NCI-H1417 (cell line): ENCODE measurements around the gene NUBPL.
"Not testable (repeated sequence)": the region's sequence is repeated elsewhere in the genome, so short reads cannot be mapped to it uniquely, and the experiment has no call there.

Experiments used
- DNase-seq, 3 experiments: peaks; one replicate each; lab custom pipeline; 2025; lab: John Stamatoyannopoulos, UW

The NUBPL gene

DNA sequence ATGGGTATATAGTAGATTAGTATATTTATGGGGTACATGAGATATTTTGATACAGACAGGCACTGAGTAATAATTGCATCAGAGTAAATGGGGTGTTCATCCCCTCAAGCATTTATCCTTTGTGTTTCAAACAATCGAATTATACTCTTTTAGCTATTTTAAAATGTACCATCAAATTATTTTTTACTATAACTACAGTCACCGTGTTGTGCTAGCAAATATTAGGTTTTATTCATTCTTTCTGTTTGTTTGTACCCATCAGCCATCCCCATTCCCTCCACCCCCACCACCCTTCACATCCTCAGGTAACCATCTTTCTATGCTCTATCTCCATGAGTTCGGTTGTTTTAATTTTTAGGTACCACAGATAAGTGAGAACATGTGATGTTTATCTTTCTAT, 115.8 kb downstream of the NUBPL start:
- no peak for DNase-seq

DNA sequence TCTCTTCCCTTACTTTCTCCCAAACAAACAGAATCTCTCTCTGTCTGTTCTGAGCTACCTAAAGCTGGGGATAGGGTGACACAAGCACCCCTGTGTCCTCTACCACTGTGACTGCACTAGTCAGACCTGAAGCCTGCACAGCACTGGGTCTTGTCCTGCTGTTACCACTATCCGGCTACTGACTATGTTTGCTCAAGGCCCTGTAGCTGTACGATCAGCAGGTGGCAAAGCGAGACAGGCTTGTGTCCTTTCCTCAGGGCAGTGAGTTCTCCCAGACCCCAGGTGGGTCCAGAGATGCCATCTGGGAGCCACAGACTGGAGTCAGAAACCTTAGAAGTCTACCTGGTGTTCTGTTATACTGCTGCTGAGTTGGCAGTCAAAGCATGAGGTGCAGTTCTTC, 116.4 kb downstream of the NUBPL start:
- DNase-seq, result peak in 2 of 3 experiments; percentile 5 to 24

DNA sequence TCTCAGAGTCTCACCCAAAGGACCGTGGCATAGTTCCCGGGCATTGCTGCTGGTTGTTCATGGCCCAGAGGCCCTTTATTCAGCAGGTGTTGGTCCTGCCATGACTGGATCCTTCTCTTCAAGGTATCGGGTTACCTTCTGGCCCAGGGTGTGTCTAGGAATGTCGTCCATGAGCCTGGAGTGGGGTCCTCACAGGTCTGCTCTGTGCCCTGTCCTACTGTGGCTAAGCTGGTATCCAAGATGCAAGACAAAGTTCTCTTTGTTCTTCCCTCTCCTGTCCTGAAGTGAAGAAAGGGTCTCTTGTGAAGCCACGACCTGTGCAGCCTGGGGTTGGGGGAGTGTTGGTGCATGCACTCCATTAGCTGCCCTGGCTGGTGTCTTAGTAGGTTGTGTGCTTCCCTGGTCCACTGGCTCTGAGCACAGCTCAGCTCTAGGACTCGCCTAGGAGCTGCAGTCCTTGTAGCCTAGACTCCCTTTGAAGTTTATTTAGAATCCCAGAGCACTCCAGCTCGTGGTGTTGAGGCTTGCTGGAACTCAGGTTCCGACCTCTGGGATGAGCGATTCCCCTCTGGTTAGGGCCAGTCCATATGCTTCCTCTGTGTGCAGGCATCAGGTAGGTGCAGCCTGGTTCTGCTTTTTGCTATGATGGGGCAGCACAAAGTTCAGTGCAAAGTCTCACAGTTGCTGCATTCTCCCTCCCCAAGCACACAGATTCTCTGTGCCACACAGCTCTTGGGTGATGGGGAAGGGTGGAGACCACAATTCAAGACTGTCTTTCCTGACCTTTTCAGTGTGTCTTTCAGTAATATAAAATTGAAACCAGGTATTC, 117.4 kb downstream of the NUBPL start:
- DNase-seq, result no peak

DNA sequence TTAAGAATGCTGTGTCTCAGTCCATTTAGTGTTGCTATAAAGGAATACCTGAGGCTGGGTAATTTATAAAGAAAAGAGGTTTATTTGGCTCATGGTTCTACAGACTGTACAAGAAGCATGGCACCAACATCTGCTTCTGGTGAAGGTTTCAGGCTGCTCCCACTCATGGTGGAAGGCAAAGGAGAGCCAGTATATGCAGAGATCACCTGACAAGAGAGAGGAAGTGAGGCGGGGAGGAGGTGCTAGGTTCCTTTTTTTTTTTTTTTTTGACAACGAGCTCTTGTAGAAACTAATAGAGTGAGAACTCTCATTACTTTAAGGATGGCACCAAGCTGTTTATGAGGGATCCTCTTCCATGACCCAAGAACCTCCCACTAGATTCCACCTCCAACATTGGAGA, 121.6 kb downstream of the NUBPL start:
- DNase-seq, result no peak

DNA sequence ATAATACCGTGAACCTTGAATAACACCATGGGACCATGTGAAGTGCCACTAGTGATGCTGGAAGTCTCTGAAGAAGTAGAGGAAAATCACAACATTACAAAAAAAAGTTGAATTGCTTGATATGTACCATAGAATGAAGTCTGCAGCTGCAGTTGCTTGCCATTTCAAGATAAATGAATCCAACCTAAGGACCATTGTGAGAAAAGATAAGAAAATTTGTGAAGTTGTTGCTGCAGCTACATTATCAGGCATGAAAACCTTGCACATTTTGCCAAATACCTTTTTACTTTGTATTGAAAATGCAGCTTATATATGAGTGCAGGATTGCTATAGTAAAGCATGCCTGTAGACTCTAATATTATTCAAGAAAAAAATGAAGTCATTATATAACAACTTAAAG, 126.5 kb downstream of the NUBPL start:
- no peak for DNase-seq

DNA sequence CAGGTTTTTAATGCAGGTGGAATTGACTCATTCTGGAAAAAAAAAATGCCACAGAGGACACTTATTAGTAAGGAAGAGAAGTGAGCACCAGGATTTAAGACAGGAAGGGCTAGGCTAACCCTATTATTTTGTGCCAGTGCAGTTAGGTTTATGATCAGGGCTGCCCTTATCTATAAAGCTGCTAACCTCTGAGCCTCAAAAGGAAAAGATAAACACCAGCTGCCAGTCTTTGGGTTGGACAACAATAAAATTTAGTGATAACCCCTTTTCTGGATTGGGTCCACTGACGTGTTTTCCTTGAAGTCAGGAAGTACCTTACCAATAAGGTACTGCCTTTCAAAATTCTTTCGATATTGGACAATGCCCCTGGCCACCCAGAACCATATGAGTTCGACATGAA, 128.9 kb downstream of the NUBPL start:
- DNase-seq, result no peak

DNA sequence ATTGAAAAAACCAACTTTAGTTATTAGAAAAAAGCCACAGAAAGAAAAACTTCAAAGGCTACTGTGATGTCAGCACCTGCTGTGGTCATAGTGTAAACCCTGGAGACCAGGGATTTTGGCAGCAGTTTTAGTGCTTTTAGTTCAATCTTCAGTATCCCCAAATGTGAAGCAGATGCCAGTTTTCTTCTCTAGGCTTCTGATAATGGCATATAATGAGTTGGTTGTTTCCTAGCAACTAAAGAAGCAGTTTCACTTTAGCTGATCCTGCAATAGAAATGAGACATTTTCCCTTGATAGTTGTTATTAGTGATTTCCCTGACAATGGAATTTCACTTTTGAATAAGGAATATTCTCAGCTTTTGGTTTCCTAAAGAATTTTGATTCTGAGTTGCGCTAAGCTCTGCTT, 131.2 kb downstream of the NUBPL start:
- DNase-seq, result peak in 2 of 3 experiments; percentile 37 to 68

DNA sequence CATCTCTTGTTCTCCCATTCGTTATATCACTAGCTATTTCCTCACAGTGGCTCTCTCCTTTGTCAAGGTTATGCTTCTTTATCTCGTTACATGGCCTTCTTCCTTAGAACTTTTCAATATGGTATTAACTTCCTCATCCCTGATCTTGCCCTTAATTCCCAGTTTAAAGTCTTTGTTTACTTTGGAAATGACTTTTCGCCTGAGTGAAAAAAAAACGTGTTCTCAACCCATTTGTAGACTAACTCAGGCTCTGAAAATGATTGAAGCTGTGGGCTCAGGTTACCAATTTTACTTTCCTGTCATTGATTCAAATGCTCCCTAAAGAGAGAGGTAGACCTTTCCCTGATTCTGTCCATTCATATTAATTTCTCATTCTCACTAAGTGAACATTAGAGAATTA, 135.2 kb downstream of the NUBPL start:
- DNase-seq, result no peak

DNA sequence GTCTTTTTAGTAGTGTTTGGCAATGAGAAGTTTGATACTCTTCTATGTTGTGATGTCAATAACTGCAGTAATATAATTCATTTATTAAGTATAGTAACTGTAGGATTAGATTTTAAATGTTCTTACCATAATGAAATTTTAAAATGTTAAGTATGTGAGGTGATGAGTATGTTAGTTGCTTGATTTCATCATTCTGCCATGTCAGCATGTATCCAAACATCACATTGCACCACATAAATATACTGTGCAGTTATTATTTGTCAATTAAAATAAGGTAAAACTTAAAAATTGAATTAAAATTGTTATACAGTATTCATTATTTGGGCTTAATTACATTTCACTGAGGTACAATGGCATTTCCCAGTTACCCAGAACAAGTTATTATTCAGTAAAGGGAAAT, 138.6 kb downstream of the NUBPL start:
- no peak for DNase-seq

DNA sequence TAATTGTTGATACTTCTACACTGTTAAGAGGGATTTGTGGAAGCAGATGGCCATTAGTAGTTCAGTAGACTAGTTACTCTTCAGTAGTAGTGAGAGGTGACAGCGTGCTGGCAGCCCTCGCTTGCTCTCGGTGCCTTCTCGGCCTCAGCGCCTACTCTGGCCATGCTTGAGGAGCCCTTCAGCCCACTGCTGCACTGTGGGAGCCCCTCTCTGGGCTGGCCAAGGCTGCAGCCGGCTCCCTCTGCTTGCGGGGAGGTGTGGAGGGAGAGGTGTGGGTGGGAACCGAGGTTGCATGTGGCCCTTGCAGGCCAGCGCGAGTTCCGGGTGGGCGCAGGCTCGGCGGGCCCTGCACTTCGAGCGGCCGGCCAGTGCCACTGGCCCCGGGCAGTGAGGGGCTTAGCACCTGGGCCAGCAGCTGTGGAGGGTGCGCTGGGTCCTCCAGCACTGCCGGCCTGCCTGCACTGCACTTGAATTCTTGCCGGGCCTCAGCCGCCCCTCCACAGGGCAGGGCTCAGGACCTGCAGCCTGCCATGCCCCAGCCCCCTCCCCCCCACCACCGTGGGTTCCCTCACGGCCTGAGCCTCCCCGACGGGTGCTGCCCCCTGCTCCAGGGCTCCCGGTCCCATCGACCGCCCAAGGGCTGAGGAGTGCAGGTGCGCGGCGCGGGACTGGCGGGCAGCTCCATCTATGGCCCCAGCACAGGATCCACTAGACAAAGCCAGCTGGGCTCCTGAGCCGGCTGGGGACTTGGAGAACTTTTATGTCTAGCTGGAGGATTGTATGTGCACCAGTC, 139.3 kb downstream of the NUBPL start:
- no peak for DNase-seq

DNA sequence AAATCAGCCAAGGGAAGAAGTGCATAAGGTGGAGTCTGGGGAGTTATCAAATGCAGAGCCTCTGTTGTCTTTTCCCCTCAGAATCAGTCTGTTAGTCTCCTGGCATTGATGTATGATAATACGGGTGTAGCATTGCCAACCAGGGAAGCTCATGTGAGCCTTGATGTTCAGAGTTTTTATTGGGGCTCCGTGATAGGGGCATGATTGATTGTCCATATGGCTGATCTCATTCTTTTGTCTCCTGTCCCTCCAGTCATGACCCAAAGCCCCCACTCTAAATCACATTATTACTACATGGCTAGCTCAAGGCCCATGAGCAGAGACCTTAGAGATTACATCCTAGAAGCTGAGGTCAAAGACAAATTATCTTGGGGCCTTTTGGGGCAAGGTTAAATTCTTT, 140.9 kb downstream of the NUBPL start:
- DNase-seq, result no peak

DNA sequence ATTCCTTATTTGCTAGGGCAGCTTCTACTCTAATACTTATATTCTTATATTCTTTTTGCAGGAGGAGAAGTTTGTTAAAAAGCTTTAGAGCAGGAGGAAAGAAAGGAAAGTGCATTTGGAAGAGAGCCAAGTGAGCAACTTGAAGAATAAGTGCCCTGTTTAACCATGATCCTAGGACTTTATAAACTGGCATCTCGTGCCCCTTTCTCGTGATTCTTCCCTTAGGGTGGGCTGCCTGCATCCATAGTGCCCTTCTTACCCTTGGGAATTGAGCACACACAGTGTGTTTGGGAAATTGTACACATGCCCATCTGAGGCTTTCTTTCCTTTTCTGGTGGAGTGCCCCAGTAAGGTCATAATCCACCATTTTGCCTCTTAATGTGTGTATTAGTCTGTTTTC, 141.9 kb downstream of the NUBPL start:
- no peak for DNase-seq

DNA sequence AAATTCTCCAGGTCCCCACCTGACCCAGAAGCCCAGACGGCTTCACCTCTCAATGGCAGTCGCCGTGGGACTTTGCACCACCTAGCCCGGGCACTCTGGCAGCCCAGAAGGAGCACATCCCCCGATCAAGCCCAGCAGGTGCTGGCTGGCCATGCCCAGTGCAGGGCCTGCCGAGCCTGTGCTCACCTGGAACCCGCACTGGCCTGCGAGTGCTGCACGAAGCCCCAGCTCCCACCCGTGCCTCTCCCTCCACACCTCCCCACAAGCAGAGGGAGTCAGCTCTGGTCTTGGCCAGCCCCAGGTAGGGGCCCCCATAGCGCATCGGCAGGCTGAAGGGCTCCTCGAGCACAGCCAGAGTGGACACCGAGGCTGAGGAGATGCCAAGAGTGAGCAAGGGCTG, 144.5 kb downstream of the NUBPL start:
- no peak for DNase-seq

DNA sequence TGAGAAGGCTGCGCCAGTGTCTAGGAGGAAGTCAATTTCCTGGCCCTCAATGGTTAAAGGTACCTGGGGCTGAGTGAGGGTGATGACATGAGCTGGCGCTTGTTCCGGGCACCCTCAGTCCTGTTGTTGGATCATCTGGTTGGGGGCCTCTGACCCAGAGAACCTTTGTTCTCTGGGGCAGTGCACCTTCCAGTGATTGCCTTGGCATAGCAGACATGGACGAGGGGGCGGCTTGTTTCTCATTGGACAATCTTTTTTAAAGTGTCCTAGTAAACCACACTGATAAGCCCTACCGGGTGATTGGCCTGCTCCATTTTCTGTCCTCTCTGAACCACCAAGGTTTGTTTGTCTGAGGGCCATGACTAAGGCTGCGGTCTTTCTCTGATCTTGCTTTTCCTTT, 147.5 kb downstream of the NUBPL start:
- not testable (repeated sequence) for DNase-seq

DNA sequence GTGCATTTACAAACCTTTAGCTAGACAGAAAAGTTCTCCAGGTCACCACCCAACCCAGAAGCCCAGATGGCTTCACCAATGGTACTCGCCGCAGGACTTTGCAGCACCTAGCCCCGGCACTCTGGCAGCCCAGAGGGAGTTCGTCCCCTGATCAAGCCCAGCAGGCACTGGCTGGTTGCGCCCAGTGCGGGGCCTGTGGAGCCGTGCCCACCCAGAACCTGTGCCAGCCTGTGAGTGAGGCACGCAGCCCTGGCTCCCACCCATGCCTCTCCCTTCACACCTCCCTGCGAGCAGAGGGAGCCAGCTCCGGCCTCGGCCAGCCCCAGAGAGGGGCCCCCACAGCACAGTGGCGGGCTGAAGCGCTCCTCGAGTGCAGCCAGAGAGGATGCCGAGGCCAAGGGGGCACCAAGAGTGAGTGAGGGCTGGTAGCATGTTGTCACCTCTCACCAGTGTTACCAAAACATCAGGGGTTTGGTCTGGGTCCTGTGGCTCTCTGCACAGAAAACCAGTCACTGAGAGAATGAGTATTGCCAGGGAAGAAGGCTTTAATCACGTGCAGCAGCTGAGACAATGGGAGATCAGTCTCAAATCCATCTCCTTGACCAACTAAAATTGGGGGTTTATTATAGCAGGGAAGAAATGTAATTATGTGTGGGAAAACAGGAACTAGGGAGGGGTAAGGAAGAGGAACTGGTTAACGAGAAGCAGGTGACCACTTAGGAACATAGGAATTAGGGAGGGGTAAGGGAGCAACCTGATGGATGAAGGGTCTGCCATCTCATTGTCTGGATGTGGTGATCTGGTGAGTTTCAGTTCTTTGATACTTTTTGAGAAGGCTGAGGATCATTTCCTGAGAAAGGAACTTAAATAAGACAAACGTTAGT, 151.3 kb downstream of the NUBPL start:
- DNase-seq, result no peak

DNA sequence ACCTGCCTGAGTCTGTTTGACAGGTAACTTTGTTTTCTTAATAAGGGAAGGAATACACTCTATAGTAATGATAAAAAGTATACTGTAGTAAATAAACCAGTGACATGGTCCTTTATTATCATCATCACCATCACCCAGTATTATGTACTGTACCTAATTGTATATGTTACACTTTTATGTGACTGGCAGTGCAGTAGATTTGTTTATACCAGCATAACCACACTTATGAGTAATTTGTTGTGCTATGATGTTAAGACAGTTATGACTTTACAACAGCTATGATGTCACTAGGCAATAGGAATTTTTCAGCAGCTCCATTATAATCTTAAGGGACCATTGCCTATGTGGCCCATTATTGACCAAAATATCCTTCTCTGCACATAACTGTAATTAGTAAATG, 155.0 kb downstream of the NUBPL start:
- no peak for DNase-seq

DNA sequence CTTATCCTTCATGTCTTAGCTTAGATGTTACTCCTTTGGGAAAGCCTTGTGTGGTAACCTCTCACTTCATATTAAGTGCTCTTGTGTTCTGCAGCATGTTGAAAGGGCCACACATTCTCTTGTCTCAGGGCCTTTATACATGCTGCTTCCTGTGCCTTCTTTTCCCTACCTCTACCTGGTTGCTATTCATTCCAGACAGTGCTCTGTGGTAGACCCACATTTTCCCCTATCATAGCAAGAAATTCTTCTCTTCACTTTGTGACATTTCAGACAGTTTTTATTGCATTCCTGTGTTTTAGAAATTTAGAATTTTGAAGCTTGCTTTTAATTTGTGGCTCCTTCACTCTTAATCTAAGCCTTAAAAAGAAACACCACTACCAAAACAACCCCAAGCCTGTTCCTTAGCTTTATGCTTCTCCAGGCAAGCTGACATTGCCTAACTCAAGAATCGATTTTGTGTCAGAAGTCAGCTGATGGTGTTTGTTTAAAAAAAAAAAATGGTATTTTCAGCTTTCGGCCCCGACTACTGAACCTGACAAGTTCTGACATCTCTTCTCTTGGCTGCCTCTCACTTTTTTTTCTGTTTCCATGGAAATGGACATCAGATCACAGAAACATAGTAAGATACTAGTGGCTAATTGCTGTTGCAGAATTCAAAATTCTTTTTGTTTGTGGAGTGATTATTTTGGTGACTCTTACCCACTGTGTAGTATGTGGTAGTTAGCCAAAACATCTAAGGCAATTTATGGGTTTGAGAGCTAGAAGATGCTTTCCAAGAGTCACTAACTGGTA, 156.3 kb downstream of the NUBPL start:
- DNase-seq, result no peak

DNA sequence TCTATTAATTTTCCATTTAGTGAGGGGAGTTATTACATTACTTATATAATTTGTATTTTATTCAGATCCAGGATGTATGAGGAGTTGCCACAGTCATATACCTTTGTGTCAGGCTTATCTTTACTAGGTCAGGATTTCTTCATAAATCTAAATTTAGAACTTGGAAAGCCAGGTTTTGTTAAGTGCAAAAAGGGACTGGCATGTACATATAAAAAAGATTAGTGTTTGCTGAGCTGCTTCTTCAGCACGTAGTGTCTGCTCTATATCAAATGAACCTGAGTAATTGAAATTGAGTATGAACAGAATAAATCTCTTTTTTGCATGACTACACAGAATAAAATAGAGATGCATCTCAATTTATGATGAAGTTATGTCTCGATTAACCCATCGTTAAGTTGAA, 157.4 kb downstream of the NUBPL start:
- DNase-seq, result no peak

DNA sequence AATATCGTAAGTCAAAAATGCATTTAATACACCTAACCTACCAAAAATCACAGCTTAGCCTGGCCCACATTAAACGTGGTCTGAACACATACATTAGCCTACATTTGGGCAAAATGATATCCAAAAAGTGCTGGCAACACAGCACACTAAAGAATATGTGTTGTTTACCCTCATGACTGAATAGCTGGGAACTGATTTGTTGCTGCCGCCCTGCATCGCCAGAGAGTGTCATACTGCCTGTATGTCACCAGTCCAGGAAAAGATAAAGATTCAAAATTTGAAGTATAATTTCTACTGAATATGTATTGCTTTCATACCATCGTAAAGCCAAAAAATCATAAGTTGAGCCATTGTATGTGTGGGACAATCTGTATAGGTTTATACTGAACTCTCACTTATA, 157.8 kb downstream of the NUBPL start:
- no peak for DNase-seq

DNA sequence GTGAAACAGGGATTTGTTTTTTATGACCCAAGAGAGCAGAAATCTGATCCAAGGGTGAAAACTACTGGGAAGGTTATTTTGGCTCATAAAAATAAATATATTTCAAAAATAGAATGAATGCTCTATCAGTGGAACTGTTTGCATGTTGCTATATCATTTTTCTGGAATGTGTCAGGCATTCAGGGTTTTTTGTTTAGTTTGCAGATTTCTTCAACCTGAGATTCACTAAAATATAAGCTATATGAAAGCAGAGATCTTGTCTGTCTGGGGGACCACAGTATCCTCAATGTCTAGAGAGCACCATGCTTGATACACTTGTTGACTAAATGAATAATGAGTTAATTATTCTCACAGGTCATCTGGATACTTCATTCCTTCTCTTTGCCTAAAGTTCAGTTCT, 165.1 kb downstream of the NUBPL start:
- no peak for DNase-seq

DNA sequence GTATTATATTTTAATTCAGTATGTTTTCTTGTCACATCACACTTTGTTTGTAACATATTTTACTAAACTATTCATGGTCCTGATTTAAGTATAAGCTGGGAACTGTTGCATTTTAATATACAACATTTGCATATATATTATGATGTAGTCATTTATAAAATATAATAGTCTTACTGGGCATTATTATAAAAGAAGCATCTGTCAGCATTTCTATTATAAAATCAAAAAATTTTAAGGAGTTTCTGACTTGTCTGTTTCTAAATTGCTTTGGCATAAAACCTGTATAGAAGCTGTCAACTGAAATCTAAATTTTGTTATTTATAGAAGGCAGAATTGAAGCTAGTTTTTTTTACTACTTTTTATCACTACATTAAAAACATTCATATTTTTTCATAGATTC, 166.6 kb downstream of the NUBPL start:
- no peak for DNase-seq

DNA sequence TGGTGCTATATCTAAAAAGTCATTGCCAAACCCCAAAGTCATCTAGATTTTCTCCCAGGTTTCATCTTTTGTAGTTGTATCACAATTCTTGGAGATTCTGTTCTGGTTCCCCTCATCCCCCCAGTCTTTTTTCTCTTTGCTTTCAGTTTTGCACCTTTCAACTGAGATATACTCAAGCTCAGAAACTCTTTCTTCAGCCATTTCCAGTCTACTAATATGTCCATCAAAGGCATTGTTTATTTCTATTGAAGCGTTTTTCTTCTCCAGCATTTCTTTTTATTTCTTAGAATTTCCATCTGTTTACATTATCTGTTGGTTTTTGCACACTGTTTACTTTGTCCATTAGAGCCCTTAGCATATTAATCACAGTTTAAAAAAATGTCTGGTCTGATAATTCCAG, 179.5 kb downstream of the NUBPL start:
- no peak for DNase-seq
